Natural killer cell (primary cell): ENCODE results near the gene BRPF3. TPM values are rescaled to one million over a fixed set of nuclear protein-coding genes. Genes with fewer than 3 reads are reported as not detected.

Experiments
- ATAC-seq, 3 donors: fragments of 150-1000 bp in 2 of 3; fragments of 200-7000 bp in 1 of 3; cut with Tn5 transposase; 1 replicate in 1 of 3; 2 replicates in 2 of 3; pipeline ENCODE4 v1.10.0; 2021; ENCODE audit warnings: mild to moderate bottlenecking in 2 of 3, moderate library complexity in 2 of 3
- DNase-seq, 2 donors: peaks; one replicate each; pipeline versions ENCODE4 v3.0.0 to v3.0.0-alpha.2; 2013 to 2021; ENCODE audit warnings: mixed read lengths in 1 of 2
- H3K27ac ChIP-seq: one replicate; pipeline ENCODE4 v1.5.1; 2013; ENCODE audit warnings: mild to moderate bottlenecking, low read length
- H3K27me3 ChIP-seq: one replicate; pipeline ENCODE4 v1.6.1; 2013; ENCODE audit warnings: low read length; ENCODE audit not compliant: control insufficient read depth, insufficient read depth
- H3K36me3 ChIP-seq: one replicate; pipeline ENCODE4 v1.6.1; 2013; ENCODE audit warnings: low read length; ENCODE audit not compliant: control insufficient read depth, insufficient read depth
- H3K4me1 ChIP-seq: one replicate; pipeline ENCODE4 v1.6.1; 2013; ENCODE audit warnings: low read length; ENCODE audit not compliant: control insufficient read depth, insufficient read depth
- H3K4me3 ChIP-seq: one replicate; pipeline ENCODE4 v1.5.1; 2013; ENCODE audit warnings: low read length
- H3K9me3 ChIP-seq: one replicate; pipeline ENCODE4 v1.6.1; 2013; ENCODE audit warnings: low read length; ENCODE audit not compliant: control insufficient read depth, insufficient read depth
- H3K27ac Mint-ChIP-seq, 2 donors: one replicate each; pipeline ENCODE4 v1.8.0; 2022; ENCODE audit warnings: mild to moderate bottlenecking in 2 of 2, mixed read lengths in 2 of 2, moderate library complexity in 1 of 2
- H3K27me3 Mint-ChIP-seq, 2 donors: one replicate each; pipeline ENCODE4 v1.8.0; 2022; ENCODE audit warnings: low read depth in 2 of 2, mixed read lengths in 2 of 2
- H3K36me3 Mint-ChIP-seq: one replicate; pipeline ENCODE4 v1.8.0; 2022; ENCODE audit warnings: mixed read lengths
- H3K4me1 Mint-ChIP-seq, 2 donors: one replicate each; pipeline ENCODE4 v1.8.0; 2022; ENCODE audit warnings: mixed read lengths in 2 of 2
- H3K4me3 Mint-ChIP-seq: one replicate; pipeline ENCODE4 v1.8.0; 2022; ENCODE audit warnings: mild to moderate bottlenecking, moderate library complexity, mixed read lengths
- H3K9me3 Mint-ChIP-seq, 2 donors: one replicate each; pipeline ENCODE4 v1.8.0; 2022; ENCODE audit warnings: mixed read lengths in 2 of 2
- WGBS: methylation state at CpG from one replicate; pipeline ENCODE4 v1.1.7; 2013; ENCODE audit warnings: missing lambda C conversion rate; ENCODE audit not compliant: insufficient coverage; 5-methylcytosine and 5-hydroxymethylcytosine counted together
- intact Hi-C: fragments of 100-400 bp; cut with micrococcal nuclease; formaldehyde crosslinking; loops from one replicate; pipeline ENCODE4 v1.14.2; 2022
- total RNA-seq, 4 donors: library from RNA; stranded (reverse); fragments of 120-200 nt in 1 of 4; gene quantifications; one replicate each; pipeline versions ENCODE4 v1.2.3 to v1.2.4, GENCODE V29; 2013 to 2022
- TF ChIP-seq, protein P1 (sequence below): fragments of 200-600 bp; IDR thresholded peaks from one replicate; pipeline ENCODE4 v1.8.0; 2022; ENCODE audit warnings: antibody characterized with exemption

Gene BRPF3
- total RNA-seq, 3 donors from 2014 or later (not counting 1 experiment from before 2014, with no cell fraction given), result 46.0 to 58.5 (median 57.4) TPM

GRCh38 chr6:36150283-36150682 lies 46.3 kb upstream of the BRPF3 start:
- TF ChIP-seq, protein P1, sequence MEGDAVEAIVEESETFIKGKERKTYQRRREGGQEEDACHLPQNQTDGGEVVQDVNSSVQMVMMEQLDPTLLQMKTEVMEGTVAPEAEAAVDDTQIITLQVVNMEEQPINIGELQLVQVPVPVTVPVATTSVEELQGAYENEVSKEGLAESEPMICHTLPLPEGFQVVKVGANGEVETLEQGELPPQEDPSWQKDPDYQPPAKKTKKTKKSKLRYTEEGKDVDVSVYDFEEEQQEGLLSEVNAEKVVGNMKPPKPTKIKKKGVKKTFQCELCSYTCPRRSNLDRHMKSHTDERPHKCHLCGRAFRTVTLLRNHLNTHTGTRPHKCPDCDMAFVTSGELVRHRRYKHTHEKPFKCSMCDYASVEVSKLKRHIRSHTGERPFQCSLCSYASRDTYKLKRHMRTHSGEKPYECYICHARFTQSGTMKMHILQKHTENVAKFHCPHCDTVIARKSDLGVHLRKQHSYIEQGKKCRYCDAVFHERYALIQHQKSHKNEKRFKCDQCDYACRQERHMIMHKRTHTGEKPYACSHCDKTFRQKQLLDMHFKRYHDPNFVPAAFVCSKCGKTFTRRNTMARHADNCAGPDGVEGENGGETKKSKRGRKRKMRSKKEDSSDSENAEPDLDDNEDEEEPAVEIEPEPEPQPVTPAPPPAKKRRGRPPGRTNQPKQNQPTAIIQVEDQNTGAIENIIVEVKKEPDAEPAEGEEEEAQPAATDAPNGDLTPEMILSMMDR, result no peak
- 56% methylated on average over 2 of the region's 3 CpGs for WGBS
- no peak overlapping the region for H3K27ac Mint-ChIP-seq

DNA sequence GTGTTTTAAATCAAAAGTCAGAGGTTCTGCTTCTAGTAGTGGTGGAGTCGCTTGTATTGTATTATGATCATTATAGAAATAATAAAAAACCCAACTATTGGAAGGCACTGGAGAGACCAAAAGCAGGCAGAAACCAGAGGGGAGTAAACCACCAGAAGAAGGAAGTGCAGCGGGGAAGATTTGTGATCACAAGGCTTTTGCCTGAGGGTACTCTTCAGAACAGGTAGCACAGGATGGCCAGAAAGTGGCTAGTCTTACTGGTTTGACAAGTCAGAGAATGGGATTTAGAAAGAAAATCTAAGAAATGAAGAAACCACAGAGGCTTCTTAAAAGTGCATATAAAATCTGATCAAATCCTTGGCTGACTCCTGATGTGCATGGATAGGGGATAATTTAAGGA lies 42.3 kb upstream of the BRPF3 start:
- Mint-ChIP-seq H3K4me3 (no peak overlapping the region), H3K4me1 (no peaks in the 10 kb centered on the region), H3K27me3 (no peaks in the 10 kb centered on the region), H3K27ac (no peak overlapping the region), H3K36me3 (no peaks in the 10 kb centered on the region), H3K9me3 (no peaks in the 10 kb centered on the region)
- ATAC-seq, result no peak
- no peak for DNase-seq
- 81% methylated on average over 1 of the region's 2 CpGs for WGBS
- no peaks in the 10 kb centered on the region for H3K9me3 ChIP-seq
- TF ChIP-seq, protein P1, result no peak
- no peak overlapping the region for H3K4me3 ChIP-seq
- no peaks in the 10 kb centered on the region for H3K27me3 ChIP-seq
- intact Hi-C loops, result no loop called here
- H3K4me1 ChIP-seq, result no peaks in the 10 kb centered on the region
- no peaks in the 10 kb centered on the region for H3K36me3 ChIP-seq
- no peak overlapping the region for H3K27ac ChIP-seq

More at GRCh38 chr6:36150283-36150682, 46.3 kb upstream of the BRPF3 start:
- Mint-ChIP-seq H3K9me3 (no peaks in the 10 kb centered on the region), H3K4me3 (no peak overlapping the region), H3K36me3 (no peaks in the 10 kb centered on the region), H3K27me3 (no peaks in the 10 kb centered on the region), H3K4me1 (peaks cover 7 to 14% of the 10 kb centered on the region in 2 donors)
- Histone ChIP-seq H3K27ac (no peak overlapping the region), H3K27me3 (no peaks in the 10 kb centered on the region), H3K4me3 (no peak overlapping the region), H3K4me1 (no peaks in the 10 kb centered on the region), H3K9me3 (no peaks in the 10 kb centered on the region), H3K36me3 (no peaks in the 10 kb centered on the region)
- DNase-seq (no peak), ATAC-seq (no peak)
- intact Hi-C loops, result no loop called here

DNA sequence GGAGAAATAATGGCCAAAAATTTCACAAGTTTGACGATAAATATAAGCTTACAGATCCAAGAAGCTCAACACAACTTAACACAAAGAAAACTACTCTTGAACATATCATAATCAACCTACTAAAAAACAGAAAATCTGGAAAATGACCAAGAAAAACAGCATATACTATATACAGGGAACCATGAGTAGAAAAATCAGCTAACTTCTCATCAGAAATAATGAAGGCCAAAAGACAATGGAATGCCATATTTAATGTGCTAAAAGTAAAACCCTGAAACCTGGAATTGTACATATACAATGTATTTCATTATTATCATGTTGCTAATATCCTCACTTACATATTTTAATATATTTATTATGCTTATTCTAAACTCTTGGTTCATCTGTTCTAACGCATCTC lies 40.9 kb upstream of the BRPF3 start:
- H3K4me3 ChIP-seq, result no peak overlapping the region
- H3K4me1 Mint-ChIP-seq, result no peaks in the 10 kb centered on the region
- H3K9me3 Mint-ChIP-seq, result no peaks in the 10 kb centered on the region
- H3K36me3 ChIP-seq, result no peaks in the 10 kb centered on the region
- TF ChIP-seq, protein P1, result no peak
- no peak overlapping the region for H3K27ac Mint-ChIP-seq
- intact Hi-C loops, result no loop called here
- H3K27me3 ChIP-seq, result no peaks in the 10 kb centered on the region
- H3K9me3 ChIP-seq, result peaks cover 2% of the 10 kb centered on the region
- no peak for ATAC-seq
- H3K4me1 ChIP-seq, result no peaks in the 10 kb centered on the region
- H3K36me3 Mint-ChIP-seq, result no peaks in the 10 kb centered on the region
- whole genome bisulfite sequencing, result 100% methylated on average over 1 of the region's 2 CpGs
- DNase-seq, result no peak
- H3K4me3 Mint-ChIP-seq, result no peak overlapping the region
- peaks cover 0 to 3% of the 10 kb centered on the region in 2 donors for H3K27me3 Mint-ChIP-seq
- no peak overlapping the region for H3K27ac ChIP-seq

GRCh38 chr6:36160147-36160760 lies 36.3 kb upstream of the BRPF3 start:
- 100% methylated on average over 3 of the region's 4 CpGs for WGBS
- Histone ChIP-seq H3K27ac (no peak overlapping the region), H3K9me3 (peaks cover 2% of the 10 kb centered on the region), H3K4me1 (no peaks in the 10 kb centered on the region), H3K36me3 (no peaks in the 10 kb centered on the region), H3K4me3 (no peak overlapping the region), H3K27me3 (no peaks in the 10 kb centered on the region)
- TF ChIP-seq, protein P1, result no peak
- H3K27me3 Mint-ChIP-seq, result peaks cover 0 to 3% of the 10 kb centered on the region in 2 donors
- no peak for ATAC-seq
- no peaks in the 10 kb centered on the region for H3K4me1 Mint-ChIP-seq
- DNase-seq, result no peak
- no peak overlapping the region for H3K4me3 Mint-ChIP-seq
- no peaks in the 10 kb centered on the region for H3K9me3 Mint-ChIP-seq
- intact Hi-C loops, result no loop called here
- H3K36me3 Mint-ChIP-seq, result no peaks in the 10 kb centered on the region
- H3K27ac Mint-ChIP-seq, result no peak overlapping the region
